HG03457 (cell line): ENCODE data around the gene DEGS2.
A peak's percentile ranks its signal among the peaks of the same experiment; 100 is the strongest.
"Not testable (repeated sequence)": the region's sequence is repeated elsewhere in the genome, so short reads cannot be mapped to it uniquely, and the experiment has no call there.

Experiments
- ATAC-seq: cut with Tn5 transposase; IDR thresholded peaks from one replicate; pipeline ENCODE4 v1.9.1; 2021; ENCODE audit warnings: moderate number of reproducible peaks; ENCODE audit not compliant: unreplicated experiment

Gene DEGS2

DNA sequence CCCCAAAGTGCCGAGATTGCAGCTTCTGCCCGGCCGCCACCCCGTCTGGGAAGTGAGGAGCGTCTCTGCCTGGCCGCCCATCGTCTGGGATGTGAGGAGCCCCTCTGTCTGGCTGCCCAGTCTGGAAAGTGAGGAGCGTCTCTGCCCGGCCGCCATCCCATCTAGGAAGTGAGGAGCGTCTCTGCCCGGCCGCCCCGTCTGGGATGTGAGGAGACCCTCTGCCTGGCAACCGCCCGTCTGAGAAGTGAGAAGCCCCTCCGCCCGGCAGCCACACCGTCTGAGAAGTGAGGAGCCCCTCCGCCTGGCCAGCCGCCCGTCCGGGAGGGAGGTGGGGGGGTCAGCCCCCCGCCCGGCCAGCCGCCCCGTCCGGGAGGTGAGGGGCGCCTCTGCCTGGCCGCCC is 21.2 kb upstream of the DEGS2 start:
- not testable (repeated sequence) for ATAC-seq

DNA sequence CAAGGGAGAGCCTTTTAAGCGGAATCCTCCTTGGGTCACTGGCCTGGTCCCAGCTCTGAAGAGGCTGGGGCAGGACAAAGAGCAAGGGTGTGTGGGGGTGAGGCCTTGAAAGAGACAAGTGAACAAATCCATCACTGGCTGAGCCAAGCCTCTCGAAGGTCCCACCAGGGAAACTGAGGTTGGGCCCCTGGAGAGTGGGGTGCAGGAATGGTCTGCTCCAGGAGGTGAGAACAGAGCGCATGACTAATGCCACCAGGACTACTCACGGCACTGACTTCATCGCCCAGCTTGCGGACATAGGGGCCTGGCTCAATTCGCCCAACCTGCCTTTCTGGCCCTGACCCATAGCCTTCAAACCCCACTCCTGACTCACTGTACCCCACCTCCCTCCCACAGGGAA is 19.2 kb upstream of the DEGS2 start:
- ATAC-seq = no peak

DNA sequence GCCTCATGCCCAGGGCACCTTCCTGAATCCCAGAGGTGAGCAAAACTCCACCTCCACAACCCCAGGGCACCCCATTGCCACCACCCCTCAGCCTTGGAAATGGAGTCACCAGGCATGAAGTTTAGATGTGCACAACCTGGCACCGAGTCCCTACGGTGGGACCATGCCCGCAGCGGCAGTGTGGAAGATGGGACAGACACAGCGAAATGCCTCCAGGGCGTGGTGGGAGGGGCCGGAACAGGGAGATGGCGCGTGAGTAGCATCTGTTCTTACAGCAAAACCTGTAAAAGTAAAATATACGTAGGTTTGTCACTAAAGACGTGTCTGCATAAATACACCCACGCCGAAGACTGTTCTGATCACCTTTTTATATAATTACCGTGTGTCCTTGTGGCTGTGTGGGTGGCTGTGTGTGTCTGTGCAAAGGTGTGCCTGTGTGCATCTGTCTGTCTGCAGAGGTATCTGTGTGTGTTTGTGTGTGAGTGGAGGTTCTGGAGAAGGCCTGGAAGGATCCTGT is 17.4 kb upstream of the DEGS2 start:
- ATAC-seq = no peak

GRCh38 chr14:100173353-100173752 is 13.9 kb upstream of the DEGS2 start:
- no peak for ATAC-seq

- ATAC-seq = no peak
These were observed 13.4 kb upstream of the DEGS2 start for GRCh38 chr14:100172811-100173210.

DNA sequence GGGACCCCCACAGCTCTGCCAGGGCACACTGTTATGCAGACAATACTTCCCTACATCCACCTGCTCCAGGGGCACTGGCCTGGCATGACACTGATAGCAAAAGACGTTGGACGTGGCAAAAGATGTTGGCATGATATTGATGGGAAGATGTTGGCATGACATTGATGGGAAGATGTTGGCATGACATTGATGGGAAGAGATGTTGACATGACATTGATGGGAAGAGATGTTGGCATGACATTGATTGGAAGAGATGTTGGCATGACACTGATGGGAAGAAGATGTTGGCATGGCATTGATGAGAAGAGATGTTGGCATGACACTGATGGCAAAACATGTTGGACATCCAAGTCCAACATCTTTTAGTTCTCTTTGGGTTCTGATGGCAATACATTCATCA is 11.4 kb upstream of the DEGS2 start:
- no peak for ATAC-seq

- no peak for ATAC-seq
These were observed 9.1 kb upstream of the DEGS2 start for GRCh38 chr14:100168506-100168905.

DNA sequence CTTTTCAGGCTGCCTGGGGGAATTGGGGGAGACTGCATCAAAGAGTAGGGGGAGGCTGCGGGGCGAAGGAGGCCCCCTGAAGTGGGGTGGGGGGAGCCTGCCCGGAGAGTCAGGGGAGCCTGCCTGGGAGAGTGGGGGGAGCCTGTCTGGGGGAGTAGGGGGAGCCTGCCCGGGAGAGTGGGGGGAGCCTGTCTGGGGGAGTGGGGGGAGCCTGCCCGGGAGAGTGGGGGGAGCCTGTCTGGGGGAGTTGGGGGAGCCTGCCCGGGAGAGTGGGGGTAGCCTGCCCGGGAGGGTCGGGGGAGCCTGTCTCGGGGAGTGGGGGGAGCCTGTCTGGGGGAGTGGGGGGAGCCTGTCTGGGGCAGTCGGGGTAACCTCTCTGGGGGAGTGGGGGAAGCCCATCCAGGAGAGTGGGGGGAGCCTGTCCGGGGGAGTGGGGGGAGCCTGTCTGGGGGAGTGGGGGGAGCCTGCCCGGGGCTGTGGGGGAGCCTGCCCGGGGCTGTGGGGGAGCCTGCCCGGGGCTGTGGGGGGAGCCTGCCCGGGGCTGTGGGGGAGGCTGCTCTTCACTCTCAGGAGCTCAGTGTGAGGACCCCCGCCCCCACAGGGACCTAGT is 6.5 kb upstream of the DEGS2 start:
- ATAC-seq = no peak

- ATAC-seq = no peak
These were observed 5.9 kb upstream of the DEGS2 start for GRCh38 chr14:100165376-100165775.

- no peak for ATAC-seq
These were observed 1.1 kb upstream of the DEGS2 start for GRCh38 chr14:100160534-100160916.

DNA sequence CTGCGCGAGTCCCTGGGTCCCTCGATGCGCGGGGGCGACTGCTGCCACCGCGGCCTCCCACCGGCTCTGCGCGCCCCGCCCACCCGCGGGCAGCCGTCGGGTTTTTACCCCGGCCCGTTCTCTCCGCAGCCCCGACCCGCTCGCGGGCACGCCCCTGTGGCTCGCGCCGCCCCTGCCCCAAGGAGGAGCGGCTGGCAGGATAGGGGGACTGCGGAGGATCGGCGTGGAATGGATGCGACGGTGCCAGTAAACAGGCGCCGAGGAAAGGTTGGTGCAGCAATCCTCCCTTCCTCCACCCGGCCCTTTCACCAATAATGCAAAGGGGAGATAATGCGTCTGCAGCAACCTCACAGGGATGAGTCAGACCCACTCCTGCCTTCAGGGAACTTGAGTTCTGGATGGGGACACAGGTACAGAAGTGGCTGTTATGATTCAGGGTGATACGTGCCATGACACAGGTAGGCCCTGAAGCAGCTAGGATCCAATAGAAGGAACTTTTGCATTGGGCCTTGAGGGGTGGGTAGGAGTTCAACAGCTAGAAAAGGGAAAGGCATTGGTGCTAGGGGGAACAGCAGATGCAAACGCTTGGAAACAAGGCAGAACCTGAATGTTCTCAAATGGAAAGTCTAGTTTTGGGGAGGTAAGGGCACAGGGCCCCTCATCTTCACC is 554 bp upstream of the DEGS2 start:
- ATAC-seq = peak; percentile 7

DNA sequence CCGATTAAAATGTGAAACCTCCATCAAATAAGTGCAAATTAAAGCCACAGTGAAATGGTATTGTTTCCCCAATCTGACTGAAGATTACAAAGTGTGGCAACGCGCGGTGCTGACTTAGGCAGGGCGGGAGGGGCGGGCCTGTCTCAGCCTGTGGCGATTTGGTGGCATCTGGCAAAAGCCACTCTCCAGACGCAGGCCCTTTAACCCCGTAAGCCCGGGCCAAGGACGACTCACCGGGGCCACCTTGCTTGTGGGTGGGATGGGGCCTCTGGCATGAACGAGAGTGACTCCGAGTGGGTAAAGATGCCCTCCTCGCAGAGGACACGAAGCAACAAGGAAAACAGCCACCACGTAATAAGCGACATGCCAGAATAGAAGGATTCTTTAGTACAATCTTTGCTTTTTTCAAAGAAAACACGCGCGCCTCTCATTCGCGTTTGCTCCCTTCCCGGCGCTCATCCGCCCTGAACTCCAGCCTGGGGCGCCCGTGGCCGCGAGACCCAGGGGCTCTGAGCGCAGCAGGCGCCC is 815 bp downstream of the DEGS2 start:
- no peak for ATAC-seq

- ATAC-seq = not testable (repeated sequence)
These were observed 1.8 kb downstream of the DEGS2 start for GRCh38 chr14:100157548-100158232.

DNA sequence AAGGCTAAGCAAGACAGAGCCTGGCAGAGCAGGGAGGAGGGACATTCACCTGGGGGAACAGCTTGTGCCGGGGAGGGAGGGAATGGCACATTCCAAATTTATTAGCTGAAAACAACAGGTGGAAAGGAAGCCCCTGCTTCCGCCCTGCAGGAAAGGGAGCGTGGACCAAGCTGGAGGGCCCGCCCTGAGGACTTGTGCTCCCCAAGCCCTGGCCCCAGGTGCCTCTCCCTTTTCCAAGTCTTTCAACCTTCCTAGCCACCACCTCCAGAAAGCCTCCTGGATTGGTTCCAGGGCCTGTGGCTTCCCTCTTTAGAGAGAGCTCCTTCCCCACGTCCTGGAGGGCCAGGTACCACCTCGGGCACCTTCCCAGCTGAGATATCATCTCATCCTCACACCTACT is 2.7 kb downstream of the DEGS2 start:
- ATAC-seq = no peak

DNA sequence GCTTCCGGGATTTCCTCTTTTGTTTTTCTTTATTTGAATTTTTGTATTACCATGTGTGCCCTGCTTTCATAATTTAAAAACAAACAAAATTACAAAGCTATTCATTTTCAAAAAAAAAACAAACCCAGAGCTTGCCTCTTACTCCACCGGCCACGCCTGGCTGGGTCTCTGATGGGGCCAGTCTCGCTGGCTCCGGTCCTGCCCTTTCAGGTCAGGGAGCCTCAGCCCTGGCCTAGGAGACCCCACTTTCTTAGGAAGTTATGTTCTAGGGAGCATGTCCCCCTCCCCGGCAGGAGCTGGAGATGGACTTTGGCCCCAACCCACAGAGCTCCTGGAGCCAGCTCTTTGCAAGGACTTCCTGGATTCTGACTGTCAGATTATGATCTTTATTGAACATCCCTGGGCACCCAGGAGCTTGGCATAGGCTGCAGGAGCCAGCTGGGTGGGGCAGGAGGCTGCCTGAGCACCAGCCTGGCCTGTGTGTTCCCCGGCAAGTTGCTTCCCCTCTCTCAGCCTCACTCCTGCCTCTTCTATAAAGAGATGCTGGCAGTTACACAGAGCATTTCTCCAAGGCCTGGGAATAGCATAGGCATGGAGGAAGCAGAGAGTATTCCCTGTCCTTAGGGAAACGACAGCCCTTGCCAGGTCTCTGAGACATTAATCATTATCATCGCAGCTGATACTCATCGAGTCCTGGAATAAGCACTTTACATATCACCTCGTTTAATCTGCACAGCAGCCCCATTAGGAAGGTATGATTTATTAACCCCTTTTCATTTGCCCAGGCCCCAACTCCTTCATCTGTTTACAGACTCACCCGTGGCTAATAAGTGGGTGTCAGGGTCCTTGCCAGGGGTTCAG is 3.5 kb downstream of the DEGS2 start:
- no peak for ATAC-seq

DNA sequence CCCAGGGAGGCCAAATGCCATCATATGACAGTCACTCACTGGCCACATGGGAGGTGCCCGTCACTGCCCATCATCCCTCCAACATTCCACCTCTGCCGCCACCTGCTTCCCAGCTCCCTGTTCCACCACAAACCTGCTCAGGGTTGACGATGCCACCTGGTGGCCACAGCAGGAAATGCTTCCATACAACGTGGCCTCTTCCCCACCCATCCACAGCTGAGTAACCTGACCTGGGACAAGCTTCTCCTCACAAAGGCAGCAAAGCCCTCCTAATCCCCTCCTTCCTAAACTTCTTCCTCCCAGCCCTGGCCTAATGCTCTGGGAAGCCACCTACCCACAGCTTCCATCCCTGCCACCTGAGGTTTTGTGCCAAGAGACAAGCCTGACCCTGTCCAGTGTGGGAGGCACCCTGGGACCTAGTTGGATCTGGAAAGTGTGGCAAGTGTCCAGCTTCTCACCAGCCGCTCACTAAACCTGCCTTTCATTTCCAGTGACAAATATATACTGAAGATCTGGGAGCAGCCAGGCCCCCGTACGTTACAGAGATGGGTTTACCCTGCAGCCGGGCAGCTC is 4.3 kb downstream of the DEGS2 start:
- ATAC-seq = no peak

- ATAC-seq = no peak
These were observed 5.9 kb downstream of the DEGS2 start for GRCh38 chr14:100153560-100153959.

GRCh38 chr14:100152091-100152490 is 7.4 kb downstream of the DEGS2 start:
- no peak for ATAC-seq

DNA sequence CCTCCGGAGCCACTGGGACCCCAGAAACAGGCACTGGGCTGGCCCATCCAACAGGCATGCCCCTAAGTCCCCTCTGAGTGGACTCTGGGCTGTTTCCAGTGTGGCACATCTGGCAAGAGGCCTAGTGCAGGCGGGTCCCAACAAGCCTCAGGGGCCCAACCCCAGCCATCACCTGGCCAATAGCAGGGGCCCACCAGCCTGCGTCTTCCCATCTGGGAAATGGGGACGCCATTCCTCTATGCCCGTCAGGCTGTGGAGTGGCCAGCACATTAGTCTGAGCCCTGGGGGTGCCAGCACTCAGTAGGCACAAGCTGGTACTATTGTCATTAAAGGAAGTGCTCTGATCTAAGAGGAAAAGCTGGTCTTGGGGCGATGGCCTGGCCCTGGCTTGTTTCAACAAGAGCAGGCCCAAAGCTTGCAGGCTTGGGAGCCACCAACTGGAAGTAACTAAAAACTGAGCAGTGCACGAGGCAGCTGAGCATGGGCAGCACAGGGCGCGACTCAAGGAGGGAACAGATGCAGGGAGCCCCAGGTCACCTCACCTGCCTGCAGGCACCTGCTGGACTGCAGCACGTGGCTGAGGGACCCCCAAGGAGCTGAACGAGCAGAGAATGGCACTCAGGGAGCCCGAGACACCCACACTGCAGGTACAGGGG is 8.4 kb downstream of the DEGS2 start:
- ATAC-seq = no peak
